GM18868 (cell line): ENCODE measurements around the gene ATP8B4.

Experiments used
- ATAC-seq: cut with Tn5 transposase; IDR thresholded peaks from one replicate; pipeline ENCODE4 v1.9.1; 2021; ENCODE audit warnings: mild to moderate bottlenecking, moderate library complexity; ENCODE audit not compliant: unreplicated experiment

Gene ATP8B4

DNA sequence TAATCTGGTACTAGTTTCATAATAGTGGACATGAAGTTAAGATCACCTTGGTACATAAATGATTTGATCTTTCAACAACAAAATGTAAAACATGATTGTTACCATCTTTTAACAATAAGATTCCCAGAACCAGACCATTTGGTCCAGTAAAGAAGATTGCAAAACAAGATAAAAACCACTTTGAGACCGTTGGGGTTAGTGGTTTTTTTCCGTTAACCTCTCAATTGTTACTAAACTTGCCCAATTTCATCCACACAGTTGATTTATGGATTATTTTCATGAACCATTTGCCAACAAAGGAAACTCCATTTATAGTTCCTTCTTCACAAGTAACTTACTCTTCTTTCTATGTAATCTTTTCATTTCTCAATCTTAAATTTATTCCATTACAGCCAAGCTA lies 53.8 kb downstream of the ATP8B4 start:
- no peak for ATAC-seq

DNA sequence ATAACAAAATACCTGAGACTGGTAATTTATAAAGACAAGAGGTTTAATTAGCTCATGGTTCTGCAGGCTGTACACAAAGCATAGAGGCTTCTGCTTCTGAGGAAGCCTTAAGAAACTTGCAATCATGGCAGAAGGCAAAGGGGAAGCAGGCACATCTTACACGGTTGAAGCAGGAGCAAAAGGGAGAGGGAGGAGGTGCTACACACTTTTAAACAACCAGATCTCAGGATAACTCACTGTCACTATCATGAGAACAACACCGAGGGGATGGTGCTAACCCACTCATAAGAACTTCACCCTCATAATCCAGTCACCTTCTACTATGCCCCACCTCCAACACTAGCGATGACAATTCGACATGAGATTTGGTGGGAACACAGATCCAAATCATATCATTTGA lies 54.4 kb downstream of the ATP8B4 start:
- ATAC-seq: no peak

DNA sequence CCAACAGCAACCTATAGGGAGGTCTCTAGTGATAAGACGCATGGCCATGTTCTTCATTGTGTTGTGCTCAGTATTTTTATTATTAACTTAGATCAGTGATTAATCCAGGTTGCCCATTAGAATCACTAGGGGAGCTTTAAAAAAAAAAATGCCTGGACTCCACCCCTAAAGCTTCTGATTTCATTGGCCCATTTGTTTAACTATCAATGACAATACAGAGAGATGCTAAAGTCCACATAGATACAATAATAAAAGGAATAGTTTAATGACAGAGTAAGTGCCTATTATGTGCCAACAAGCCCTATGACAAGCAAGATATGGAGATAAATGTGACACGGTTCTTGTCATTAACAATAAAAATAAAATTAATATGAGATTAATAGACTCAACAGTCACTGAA lies 55.8 kb downstream of the ATP8B4 start:
- ATAC-seq: no peak

DNA sequence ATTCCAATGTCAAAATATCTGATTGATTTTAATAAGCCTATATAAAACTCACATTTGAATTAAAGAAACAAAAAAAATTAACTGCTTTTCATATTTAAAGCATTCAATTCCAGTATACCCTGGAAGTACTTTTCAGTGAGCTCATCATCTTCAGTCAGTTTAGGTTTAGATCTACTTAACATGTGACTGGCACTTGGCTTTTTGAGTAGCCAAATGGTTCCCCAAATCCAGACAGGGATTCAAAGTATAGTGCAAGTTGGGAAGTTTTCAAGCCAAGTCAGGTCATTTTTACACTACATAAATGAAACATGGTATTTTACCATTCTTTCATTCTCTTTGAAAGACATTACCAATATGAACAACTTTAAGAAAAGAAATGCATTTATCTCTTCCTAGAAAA lies 57.5 kb downstream of the ATP8B4 start:
- ATAC-seq: no peak

DNA sequence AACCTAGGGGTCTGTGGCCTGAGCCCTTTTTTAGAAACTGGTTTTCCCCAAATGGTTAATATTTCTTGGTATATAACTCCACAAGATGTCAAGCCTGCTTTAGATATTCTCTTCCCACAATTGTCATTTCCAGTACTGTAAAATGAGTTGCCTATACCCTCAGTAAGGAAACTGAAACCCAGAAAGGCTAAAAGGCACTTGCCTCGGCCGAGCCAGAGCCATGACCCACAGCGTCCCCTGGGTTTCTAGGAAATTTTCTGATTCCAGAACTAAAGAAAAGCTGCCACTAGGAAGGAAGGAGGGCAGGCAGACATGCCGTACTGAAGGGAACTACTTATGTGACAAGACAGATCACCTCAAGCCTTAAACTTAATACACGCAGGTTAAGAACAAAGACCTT lies 59.1 kb downstream of the ATP8B4 start:
- ATAC-seq: peak; percentile 46

DNA sequence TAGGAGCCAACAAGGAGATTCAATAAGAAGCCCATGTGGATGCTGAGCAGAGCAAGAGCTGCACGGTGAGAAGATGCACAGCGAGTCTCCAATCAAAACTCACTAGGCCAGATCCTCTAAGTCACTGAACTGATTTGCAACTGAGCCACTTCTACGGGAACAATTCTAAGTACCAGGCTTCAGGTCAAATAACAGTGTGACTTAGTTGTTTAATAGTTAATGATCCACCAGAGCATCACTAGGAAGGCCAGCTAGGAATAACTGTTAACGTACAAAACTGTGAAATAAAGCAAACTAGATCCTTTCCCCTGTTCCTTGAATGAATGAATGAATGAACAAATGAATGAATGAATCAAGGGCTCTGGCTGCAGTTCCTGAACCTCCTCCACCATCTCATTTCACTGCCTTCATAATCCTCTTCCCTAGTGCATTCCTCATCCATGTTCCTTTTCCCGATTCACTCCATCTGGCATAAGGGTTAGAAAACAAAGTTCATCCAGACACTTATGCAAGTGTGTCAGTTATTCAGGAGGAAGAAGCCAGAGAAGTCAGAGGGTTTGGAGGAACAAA lies 59.7 kb downstream of the ATP8B4 start:
- no peak for ATAC-seq

DNA sequence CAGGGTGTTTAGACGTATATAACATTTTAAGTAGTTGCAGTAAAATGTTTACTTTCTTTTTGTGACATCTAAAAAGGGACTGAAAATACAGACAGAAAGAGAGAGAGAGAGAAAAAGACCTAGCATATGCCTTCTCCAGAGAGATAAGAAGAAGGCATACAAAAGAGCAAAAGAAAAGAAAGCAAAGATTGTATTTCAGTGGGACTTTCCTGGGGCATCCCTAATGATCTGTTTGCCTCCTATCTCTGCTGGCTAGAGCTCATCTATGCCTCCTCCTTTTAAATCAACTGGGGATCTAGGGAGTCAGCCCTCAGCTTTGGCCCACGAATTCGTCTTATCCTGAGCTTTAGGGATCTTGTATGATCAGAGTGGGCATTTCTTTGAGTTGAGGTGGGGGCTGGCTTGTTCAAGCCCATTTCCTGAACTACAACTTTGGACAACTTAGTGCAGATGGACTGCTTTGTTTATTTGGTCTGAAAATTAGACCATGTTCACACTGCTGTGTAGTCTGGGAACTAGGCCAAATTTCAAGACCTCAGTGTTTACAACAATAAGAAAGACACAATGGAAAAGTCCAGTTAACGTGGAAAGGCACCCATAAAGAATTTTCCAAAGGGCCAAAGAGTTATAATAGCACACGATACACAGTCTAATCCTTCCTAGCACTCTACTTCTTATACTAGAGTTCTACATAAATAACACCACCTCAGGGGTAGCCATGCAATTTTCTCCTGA lies 61.0 kb downstream of the ATP8B4 start:
- ATAC-seq: peak; percentile 43

DNA sequence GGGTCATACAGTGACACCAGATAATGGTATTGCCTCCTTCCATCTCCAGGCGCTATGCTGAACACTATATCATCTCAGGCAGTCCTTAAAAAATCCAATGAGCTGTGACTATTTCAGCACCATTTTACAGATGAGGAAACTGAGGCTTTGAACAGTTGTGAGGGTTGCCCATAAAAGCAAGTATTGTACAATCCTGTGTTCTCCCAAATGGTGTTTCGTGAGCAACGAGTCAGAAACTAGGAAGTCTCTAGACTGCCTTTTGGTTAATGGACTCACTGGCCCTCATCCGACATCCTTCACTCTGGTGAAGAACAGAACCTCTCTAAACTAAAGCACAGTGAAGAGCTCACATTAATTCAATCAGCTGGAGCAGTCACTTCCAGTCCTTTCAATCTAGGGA lies 61.8 kb downstream of the ATP8B4 start:
- ATAC-seq: no peak

DNA sequence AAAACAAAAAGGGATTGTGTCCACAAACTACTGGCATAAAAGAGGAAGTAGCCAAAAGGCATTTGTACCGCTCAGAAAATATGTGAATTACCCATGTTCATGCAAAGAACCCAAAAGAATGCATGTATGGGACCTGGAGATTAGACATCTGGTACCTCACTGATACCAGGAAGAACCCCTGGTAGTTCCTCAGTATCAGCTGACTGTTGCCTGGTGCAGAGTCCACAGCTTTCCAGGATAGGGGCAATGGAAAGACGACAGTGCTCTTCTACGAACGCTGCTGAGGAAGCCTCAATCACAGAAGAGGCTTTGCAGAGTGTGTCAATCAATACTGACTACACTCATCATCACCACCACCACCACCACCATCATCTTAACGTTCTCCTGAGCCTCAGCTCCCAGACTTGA lies 63.3 kb downstream of the ATP8B4 start:
- ATAC-seq: no peak

DNA sequence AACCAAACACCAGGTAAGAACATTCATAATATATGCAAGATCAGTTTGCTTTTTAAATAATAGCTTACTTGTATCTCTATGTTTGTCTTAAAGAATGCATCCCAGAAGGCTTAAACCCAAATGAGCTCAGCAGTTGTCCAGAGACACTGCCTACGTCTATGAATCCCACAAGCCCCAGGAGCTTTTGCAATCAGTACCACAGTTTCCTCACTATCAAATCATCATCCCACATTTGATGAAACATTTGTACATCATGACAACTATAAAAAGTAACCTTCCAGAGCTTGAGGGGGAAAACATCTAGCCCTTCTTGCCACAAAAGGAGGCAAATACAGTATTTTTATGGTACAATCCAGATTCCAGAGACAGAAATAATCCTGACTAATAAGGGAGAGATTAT lies 63.7 kb downstream of the ATP8B4 start:
- no peak for ATAC-seq

DNA sequence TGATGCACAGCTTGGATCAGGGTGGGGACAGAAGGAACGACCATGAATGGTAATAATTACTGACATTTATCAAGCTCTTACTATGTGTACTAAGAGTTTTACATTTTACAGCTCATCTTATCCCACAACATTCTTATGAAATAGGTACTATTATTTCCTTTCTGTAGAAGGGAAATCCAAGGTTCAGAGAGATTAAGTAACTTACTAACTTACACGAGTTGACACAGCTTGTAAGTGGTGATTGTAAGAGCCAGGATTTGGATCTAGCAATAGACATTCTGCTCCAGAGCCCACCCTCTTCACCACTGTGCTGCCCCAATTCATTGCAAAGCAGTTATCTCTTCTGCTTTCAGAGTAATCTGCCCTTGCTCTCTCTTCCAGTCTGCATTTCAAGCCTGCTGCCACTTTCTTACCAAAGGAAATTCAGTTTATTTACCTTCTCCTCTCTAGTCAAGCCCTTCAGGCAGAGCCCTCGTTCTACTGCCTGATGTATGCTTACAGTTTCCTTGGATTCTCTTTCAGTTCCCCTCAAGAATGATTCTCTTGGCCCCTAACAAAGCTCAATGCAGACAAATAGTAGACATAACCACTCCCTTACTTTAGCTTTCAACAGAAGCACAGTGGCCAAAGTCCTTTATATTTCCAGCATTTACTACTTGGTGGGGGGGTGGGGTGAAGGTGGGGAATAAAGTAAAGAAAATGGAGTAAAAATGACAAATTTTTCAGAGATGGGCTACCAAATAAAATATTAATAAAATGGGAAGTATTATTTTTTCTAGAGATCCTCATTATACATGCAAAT lies 65.8 kb downstream of the ATP8B4 start:
- no peak for ATAC-seq

DNA sequence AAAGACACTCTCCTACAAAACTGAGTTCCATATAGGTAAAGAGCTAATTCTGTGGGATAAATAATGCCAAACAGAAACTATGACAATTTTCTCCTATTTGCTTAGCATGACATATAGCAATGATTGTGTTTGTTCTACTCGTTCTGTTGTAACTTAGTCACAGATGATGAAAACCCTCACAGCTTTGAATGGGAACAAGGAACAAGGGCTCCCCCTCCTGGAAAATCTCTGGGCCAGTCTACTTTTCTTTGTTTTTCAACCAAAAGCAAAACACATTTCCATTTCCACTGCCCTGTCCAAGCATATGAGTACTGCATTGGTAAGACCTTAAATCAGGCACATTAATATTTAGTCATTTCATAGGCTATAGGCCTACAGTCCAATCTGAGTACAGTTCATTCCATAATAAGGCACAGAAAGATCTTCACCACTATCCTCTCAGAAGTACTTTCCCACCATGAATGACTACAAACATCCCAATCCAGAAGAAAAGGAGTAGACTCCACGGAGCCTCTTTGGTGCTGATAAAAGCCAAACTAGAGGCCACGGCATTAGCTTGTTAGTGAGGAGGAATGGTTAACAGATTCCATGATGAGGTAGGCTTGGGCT lies 67.1 kb downstream of the ATP8B4 start:
- ATAC-seq: peak; percentile 42

DNA sequence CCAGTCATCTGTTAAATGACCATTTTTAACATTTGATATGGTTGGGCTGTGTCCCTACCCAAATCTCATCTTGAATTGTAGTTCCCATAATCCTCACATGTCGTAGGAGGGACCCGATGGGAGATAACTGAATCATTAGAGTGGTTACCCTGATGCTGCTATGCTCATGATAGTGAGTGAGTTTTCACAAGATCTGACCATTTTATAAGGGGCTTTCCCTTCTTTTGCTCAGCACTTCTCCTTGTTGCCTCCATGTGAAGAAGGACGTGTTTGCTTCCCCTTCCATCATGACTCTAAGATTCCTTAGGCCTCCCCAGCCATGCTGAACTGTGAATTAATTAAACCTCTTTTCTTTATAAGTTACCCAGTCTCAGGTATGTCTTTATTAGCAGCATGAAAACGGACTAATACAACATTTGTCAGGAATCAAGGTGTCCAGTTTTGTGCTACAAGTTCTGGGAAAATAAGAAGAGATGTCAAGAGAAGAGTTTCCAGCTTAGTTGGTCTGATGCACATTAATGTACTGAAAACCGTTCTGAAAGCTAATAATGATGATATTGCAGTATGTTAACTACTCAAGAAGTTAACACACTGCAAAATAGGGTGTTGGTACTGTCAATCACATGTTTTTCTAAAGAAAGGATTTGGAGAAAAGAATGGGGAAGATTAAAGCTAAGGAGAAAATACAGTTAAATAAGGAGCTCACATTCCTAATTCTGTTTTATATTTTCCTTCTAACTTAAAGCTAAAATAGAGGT lies 67.9 kb downstream of the ATP8B4 start:
- ATAC-seq: no peak

DNA sequence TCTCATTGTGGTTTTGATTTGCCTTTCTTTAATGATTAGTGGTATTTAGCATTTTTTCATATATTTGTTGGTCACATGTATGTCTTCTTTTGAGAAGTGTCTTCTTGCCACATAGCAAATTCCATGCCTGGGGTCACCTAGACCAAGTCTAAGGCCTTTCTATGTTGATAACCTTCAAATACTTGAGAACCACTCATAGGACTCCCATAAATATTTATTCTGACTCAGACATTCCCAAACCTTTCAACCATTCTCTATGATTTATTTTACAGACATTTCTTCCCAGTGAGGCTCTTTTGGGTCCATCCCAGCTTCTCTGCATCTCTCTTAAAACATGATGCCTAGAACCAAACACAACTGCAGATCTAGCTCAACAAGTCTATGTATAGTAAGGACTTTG lies 69.2 kb downstream of the ATP8B4 start:
- ATAC-seq: no peak

DNA sequence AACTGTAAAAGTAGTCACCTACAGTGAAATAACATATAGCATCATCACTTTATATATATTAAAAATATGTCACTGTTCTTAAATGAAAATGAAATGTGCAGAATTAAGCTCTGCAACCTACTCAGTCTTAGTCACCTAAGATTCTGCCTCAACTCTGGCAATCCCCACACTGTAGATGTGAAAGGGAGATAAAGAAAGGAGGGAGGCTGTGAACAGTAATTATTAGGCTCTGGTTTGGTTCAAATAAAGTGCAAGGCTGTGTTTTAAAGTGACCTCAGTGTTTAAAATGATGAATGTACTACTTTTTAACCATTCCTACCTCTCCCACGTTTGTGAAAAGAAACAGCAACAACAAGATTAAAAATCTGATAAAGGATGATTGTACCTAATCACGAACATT lies 72.2 kb downstream of the ATP8B4 start:
- peak; percentile 90 for ATAC-seq

DNA sequence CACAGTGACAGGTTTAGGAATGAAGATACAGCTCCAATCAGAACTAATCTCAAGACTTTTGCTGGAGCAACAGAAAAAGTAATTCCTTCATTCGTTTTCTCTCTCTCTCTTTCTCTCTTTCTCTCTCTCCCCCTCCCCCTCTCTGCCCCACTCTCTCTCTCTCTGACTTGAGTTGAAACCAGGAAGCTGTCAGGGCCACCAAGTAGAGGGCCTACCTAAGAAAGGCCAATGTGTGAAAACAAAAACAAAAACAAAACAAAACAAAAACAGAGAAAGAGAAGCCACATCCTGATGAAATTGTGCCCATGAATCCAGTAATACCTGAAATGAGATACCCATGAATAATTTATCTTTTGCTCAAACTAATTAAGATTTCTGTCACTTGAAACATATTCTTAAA lies 72.9 kb downstream of the ATP8B4 start:
- ATAC-seq: peak; percentile 34

DNA sequence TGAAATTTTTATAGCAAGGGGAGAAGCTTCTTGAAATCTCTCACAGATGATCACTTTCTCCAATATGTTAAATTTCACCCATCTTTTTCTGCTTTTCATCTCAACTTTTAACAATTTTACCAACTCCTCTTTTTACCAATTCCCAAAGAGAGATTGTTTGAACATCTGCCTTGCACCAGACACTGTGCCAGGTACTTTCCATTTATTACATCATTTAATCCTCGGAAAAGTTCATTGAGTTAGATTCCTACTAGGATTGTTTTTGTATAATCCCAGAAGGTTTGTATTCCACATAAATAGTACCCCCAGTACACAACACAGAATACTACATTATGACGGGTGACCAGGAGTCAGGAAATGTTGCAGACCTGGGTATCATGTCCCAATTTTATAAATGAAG lies 74.1 kb downstream of the ATP8B4 start:
- ATAC-seq: no peak

DNA sequence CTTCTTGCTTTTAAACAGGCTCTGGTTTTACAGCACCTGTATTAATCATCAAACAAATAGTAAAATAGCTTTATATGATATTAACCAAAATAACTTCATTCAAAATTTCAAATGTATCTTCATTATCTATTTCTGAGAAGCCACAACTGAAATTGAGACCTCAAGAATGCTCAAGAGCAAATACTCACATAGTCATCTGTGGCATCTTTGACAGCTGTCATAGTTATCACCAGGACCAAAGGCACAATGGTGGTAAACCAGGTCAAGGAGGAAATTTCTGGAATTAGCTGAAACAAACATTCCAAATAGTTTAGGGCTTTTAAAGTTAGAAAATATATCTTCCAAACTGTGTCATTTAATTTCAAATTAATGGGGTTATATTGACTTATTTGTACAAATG lies 74.6 kb downstream of the ATP8B4 start:
- no peak for ATAC-seq

DNA sequence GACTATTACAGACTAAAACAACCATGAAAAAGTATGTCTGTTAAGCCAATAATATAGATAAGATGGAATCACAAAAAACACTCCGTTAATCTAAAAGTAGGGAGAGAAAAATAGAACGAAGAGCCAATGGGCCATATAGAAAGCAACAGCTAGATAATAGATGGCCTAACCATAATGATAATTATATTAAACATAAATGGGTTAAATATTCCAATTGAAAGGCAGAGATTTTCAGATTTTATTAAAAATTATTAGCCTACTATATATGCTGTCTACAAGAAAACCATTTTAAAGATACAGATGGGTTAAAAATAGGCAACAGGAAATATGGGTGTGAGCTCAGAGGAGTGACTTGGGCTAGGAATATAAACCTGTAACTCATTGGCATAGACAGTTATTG lies 76.3 kb downstream of the ATP8B4 start:
- no peak for ATAC-seq

DNA sequence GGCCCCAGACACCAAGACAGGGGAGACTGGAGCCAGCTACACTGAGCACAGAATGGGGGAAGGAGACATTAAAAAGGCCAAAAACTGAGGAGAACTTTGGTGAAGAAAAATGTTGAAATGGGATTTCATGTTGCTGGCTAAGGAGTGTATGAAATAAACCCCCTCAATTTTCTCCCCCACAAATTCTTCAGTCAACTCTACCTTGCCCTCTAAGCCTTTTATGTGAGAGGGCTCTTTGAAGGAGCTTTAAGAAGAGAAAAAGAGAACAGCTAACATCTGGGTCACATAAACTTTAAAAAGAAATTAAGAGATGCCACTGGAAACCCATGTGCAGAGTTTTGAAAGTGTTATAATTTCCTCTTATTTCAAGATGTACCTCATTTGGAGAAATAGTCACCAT lies 88.6 kb downstream of the ATP8B4 start:
- ATAC-seq: no peak

DNA sequence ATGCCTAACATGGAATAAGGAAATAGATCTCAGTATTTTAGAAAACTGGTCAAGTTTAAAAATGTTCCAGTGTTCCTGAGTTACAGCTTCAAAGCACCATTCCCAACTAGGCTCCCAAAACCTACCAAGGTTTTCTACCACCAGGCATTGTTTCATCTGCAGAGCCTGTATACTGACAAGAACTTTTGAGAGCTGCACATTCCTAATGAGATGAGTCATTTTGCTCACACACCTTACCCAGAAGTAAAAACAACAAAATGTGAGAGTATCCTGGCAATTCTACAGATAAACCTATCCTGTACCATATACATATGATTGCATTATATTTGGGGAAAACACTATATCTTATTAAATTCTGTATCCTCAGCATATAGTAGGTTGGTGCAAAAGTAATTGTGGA lies 90.7 kb downstream of the ATP8B4 start:
- no peak for ATAC-seq
